ENCODE measurements around the gene CHST13.

DNA sequence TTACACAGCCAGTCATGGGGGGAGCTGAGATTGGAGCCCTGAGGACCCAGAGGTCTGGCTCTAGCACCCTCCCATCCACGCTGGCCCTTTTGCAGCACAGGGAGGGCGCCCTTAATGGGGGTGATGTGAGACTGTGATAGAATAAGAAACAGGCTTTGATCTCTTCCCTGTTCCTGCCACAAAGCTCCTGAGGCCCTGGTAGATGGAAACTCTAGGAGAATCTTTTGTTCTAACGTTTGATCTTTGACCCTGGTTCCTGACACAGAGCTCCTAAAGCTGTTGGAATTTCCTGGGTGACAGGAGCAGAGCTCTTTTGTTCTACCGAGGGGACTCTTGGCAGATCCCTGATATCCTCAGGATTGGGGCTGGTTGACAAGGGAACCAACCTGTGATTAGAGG is 5.2 kb upstream of the CHST13 start:
- TF ChIP-seq, protein P1, sequence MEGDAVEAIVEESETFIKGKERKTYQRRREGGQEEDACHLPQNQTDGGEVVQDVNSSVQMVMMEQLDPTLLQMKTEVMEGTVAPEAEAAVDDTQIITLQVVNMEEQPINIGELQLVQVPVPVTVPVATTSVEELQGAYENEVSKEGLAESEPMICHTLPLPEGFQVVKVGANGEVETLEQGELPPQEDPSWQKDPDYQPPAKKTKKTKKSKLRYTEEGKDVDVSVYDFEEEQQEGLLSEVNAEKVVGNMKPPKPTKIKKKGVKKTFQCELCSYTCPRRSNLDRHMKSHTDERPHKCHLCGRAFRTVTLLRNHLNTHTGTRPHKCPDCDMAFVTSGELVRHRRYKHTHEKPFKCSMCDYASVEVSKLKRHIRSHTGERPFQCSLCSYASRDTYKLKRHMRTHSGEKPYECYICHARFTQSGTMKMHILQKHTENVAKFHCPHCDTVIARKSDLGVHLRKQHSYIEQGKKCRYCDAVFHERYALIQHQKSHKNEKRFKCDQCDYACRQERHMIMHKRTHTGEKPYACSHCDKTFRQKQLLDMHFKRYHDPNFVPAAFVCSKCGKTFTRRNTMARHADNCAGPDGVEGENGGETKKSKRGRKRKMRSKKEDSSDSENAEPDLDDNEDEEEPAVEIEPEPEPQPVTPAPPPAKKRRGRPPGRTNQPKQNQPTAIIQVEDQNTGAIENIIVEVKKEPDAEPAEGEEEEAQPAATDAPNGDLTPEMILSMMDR (conservative IDR thresholded peaks at IDR 0.05; ENCODE audit: low read length), result no peak
- no peak for TF ChIP-seq EZH2phosphoT487 (IDR thresholded peaks at IDR 0.05; ENCODE audit: borderline replicate concordance)

Measured in Loucy (cell line).